Measurements from ENCODE around the gene OSBPL7.

Gene OSBPL7

GRCh38 chr17:47821424-47822391 lies at the start of gene OSBPL7:
OSBPL7 (minus strand) TSS chr17:47821794; CDS start chr17:47820278, 1,516 bp downstream.
- Mint-ChIP-seq H3K27me3 (no peaks in the 10 kb centered on the region), H3K27ac (ENCODE audit: low read depth) (peak within 1 kb of the TSS; percentile 91), H3K4me1 (peaks cover 29% of the 10 kb centered on the region), H3K9me3 (no peaks in the 10 kb centered on the region), H3K36me3 (ENCODE audit: insufficient read depth) (peaks cover 60% of the 10 kb centered on the region), H3K4me3 (peak within 1 kb of the TSS; percentile 95)
- ATAC-seq (replicated peaks; ENCODE audit: extremely low read depth, poor library complexity, severe bottlenecking), result peak; percentile 97
- DNase-seq (ENCODE audit: low spot score in 2 of 2), result peak; percentile 59 to 71

DNA sequence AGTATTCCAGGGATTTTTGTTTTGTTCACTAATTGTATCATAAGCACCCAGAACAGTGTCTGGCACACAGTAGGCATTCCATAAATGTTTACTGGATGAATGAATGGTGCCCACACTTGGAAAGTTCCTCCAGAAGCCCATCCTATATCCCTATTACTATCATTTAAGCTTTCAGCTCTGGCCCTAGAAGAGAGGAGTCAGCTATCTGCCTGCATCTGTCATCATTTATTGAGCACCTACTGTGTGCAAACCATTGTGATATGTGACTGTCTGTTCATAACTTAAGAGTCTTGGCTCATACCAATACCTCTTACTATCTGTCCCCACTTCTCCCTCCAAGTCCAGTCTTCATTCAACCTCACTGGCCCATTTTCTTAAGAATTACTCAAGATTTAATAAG lies 49.5 kb upstream of the OSBPL7 start:
- Mint-ChIP-seq H3K36me3 (ENCODE audit: insufficient read depth) (peaks cover 2% of the 10 kb centered on the region), H3K27me3 (peaks cover 94% of the 10 kb centered on the region), H3K9me3 (no peaks in the 10 kb centered on the region), H3K4me1 (no peaks in the 10 kb centered on the region), H3K27ac (ENCODE audit: low read depth) (no peak overlapping the region), H3K4me3 (no peak overlapping the region)
- ATAC-seq (replicated peaks; ENCODE audit: extremely low read depth, poor library complexity, severe bottlenecking), result no peak
- DNase-seq (ENCODE audit: low spot score in 2 of 2), result no peak

DNA sequence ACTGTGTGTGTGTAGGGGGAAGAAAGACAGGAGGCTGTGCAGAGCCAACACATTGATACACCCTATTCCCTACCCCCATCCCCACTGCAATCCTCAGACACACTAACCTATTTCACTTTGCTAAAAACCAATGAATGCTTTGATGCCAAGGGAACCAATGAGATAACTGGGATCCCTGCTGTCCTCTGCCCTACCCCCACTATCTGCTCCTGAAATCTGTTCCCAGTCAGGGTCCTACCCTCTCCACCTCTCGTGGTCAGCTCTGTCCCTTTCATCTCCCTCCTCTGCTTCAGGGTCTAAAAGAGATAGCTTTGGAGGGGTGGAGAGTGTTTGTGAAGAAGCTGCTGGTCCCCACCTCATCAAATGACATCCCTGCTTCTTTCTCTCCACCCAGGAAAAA lies 48.5 kb upstream of the OSBPL7 start:
- peaks cover 2% of the 10 kb centered on the region for H3K36me3 Mint-ChIP-seq (ENCODE audit: insufficient read depth)
- ATAC-seq (replicated peaks; ENCODE audit: extremely low read depth, poor library complexity, severe bottlenecking), result no peak
- no peak overlapping the region for H3K27ac Mint-ChIP-seq (ENCODE audit: low read depth)
- H3K9me3 Mint-ChIP-seq, result no peaks in the 10 kb centered on the region
- no peak for DNase-seq (ENCODE audit: low spot score in 2 of 2)
- H3K4me3 Mint-ChIP-seq, result no peak overlapping the region
- no peaks in the 10 kb centered on the region for H3K4me1 Mint-ChIP-seq
- peaks cover 94% of the 10 kb centered on the region for H3K27me3 Mint-ChIP-seq

- Mint-ChIP-seq H3K27ac (ENCODE audit: low read depth) (no peak overlapping the region), H3K9me3 (no peaks in the 10 kb centered on the region), H3K4me1 (no peaks in the 10 kb centered on the region), H3K4me3 (no peak overlapping the region), H3K27me3 (peaks cover 92% of the 10 kb centered on the region), H3K36me3 (ENCODE audit: insufficient read depth) (peaks cover 2% of the 10 kb centered on the region)
- no peak for ATAC-seq (replicated peaks; ENCODE audit: extremely low read depth, poor library complexity, severe bottlenecking)
- DNase-seq (ENCODE audit: low spot score in 2 of 2), result no peak
Measured at GRCh38 chr17:47869114-47869513, 47.5 kb upstream of the OSBPL7 start.

- H3K4me3 Mint-ChIP-seq, result no peak overlapping the region
- H3K27me3 Mint-ChIP-seq, result peaks cover 81% of the 10 kb centered on the region
- DNase-seq (ENCODE audit: low spot score in 2 of 2) (no peak), ATAC-seq (replicated peaks; ENCODE audit: extremely low read depth, poor library complexity, severe bottlenecking) (no peak)
- H3K27ac Mint-ChIP-seq (ENCODE audit: low read depth), result no peak overlapping the region
- peaks cover 2% of the 10 kb centered on the region for H3K36me3 Mint-ChIP-seq (ENCODE audit: insufficient read depth)
- no peaks in the 10 kb centered on the region for H3K4me1 Mint-ChIP-seq
- no peaks in the 10 kb centered on the region for H3K9me3 Mint-ChIP-seq
Measured at GRCh38 chr17:47867813-47868533, 46.4 kb upstream of the OSBPL7 start.

DNA sequence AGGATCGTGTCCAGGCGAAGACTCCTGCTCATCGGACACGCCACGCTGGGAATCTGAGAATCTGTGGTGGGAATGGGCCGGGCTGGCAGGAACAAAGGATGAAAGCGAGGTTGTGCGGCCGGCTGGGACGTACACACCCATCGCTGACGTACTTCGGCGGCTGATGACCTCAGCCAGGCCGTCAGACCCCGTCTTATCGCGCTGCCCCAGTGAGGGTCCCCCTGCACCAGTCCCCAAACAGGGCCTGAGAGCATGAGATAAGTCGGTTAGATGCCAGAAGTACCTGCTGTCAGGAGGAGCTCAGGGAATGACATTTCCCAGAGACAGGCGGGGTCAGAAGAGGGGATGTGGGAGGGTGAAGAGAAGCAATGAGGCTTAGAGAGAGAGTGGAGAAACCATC lies 45.3 kb upstream of the OSBPL7 start:
- no peak overlapping the region for H3K4me3 Mint-ChIP-seq
- peaks cover 70% of the 10 kb centered on the region for H3K27me3 Mint-ChIP-seq
- peaks cover 2% of the 10 kb centered on the region for H3K36me3 Mint-ChIP-seq (ENCODE audit: insufficient read depth)
- no peaks in the 10 kb centered on the region for H3K4me1 Mint-ChIP-seq
- H3K27ac Mint-ChIP-seq (ENCODE audit: low read depth), result no peak overlapping the region
- DNase-seq (ENCODE audit: low spot score in 2 of 2) (no peak), ATAC-seq (replicated peaks; ENCODE audit: extremely low read depth, poor library complexity, severe bottlenecking) (no peak)
- no peaks in the 10 kb centered on the region for H3K9me3 Mint-ChIP-seq

DNA sequence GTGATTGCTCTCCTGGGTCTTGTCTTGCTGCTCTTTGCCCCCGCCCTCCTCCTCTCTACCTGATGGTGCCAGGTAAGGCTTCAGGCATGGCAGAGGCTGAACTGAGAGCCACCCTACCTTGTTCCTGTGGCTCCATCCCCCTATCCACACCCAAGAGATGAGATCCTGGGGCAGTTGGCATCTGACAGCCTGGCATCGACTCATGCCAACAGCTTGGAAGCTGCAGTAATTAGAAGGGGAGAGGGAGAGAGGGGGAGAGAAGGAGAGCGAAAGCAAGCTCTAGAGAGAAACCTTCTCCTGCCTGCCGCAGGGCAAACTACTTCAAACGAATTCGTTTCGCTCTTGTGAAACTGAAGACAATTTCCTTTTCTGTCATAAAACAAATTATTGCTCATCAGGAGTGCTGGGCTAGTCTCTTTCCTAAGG lies 43.2 kb upstream of the OSBPL7 start:
- Mint-ChIP-seq H3K9me3 (no peaks in the 10 kb centered on the region), H3K27ac (ENCODE audit: low read depth) (no peak overlapping the region), H3K27me3 (peaks cover 57% of the 10 kb centered on the region), H3K4me1 (no peaks in the 10 kb centered on the region), H3K4me3 (no peak overlapping the region), H3K36me3 (ENCODE audit: insufficient read depth) (peaks cover 2% of the 10 kb centered on the region)
- ATAC-seq (replicated peaks; ENCODE audit: extremely low read depth, poor library complexity, severe bottlenecking) (no peak), DNase-seq (ENCODE audit: low spot score in 2 of 2) (no peak)

- H3K4me3 Mint-ChIP-seq, result no peak overlapping the region
- no peak for ATAC-seq (replicated peaks; ENCODE audit: extremely low read depth, poor library complexity, severe bottlenecking)
- H3K27ac Mint-ChIP-seq (ENCODE audit: low read depth), result no peak overlapping the region
- H3K4me1 Mint-ChIP-seq, result no peaks in the 10 kb centered on the region
- H3K27me3 Mint-ChIP-seq, result peaks cover 54% of the 10 kb centered on the region
- DNase-seq (ENCODE audit: low spot score in 2 of 2), result no peak
- no peaks in the 10 kb centered on the region for H3K9me3 Mint-ChIP-seq
- peaks cover 1% of the 10 kb centered on the region for H3K36me3 Mint-ChIP-seq (ENCODE audit: insufficient read depth)
Measured at GRCh38 chr17:47862621-47863440, 41.2 kb upstream of the OSBPL7 start.

DNA sequence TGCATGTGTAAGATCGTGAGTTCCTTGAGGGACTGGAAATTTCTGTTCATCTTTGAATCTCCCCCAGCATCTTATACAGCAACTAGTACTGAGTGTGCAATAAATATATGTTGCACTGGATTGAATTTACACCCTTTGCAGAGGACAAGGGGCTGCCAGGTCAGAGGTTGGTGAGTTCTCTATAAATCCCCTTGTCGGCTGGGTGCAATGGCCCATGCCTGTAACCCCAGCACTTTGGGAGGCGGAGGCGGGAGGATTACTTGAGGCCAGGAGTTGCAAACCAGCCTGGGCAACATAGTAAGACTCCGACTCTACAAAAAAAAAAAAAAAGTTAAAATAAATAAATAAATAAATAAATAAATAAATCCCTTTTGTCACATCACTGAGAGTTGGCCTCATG lies 38.8 kb upstream of the OSBPL7 start:
- Mint-ChIP-seq H3K36me3 (ENCODE audit: insufficient read depth) (no peaks in the 10 kb centered on the region), H3K4me1 (no peaks in the 10 kb centered on the region), H3K27ac (ENCODE audit: low read depth) (no peak overlapping the region), H3K9me3 (no peaks in the 10 kb centered on the region), H3K27me3 (peaks cover 56% of the 10 kb centered on the region), H3K4me3 (no peak overlapping the region)
- DNase-seq (ENCODE audit: low spot score in 2 of 2) (no peak), ATAC-seq (replicated peaks; ENCODE audit: extremely low read depth, poor library complexity, severe bottlenecking) (no peak)

DNA sequence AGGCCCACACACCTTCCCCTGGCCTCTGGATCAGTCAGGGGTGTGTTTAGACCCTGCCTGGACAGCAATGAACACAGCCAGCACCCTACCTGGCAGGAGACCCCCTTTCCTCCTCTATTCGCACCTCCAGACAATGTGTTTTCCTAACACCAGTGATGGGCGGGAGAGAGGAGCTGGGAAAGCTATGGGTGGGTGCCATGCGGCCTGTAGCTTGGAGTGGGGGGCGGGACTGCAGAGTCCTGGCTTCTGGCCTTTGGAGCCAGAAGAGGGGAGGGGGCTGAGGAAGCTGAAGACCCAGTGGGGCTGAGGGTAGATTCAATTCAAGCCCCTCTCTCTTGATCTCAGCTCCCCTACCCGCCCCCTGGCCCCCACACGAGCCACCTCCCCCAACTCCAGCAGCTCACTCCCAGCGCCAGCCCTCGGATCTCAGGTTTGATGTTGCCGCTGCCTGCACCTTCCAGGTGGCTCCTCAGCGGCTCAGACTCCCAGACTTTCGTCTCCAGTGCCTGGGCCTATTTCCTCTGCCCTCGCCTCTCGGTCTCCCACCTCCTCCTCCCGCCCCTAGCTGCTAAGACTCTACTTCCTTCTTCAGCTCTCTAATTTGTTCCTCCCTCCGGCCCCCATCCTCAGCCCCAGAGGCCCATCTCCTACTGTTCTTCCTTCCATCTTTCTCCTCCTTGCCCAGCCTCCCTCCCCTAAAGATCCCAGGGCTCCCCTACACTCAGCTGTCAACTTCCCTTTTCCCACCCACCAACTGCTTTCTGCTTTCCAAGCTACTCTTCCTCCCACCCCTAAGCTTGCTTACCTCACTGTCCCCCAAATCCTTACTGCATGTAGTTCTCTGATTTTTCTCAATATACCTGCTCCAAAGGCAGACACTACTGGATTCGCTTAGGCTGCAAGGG lies 36.2 kb upstream of the OSBPL7 start:
- DNase-seq (ENCODE audit: low spot score in 2 of 2), result no peak
- Mint-ChIP-seq H3K27ac (ENCODE audit: low read depth) (no peak overlapping the region), H3K36me3 (ENCODE audit: insufficient read depth) (no peaks in the 10 kb centered on the region), H3K4me1 (no peaks in the 10 kb centered on the region), H3K27me3 (peaks cover 71% of the 10 kb centered on the region), H3K9me3 (no peaks in the 10 kb centered on the region), H3K4me3 (no peak overlapping the region)
- ATAC-seq (replicated peaks; ENCODE audit: extremely low read depth, poor library complexity, severe bottlenecking), result no peak

GRCh38 chr17:47856830-47857229 lies 35.2 kb upstream of the OSBPL7 start:
- no peak for DNase-seq (ENCODE audit: low spot score in 2 of 2)
- Mint-ChIP-seq H3K27ac (ENCODE audit: low read depth) (no peak overlapping the region), H3K9me3 (no peaks in the 10 kb centered on the region), H3K36me3 (ENCODE audit: insufficient read depth) (peaks cover under 1% of the 10 kb centered on the region), H3K27me3 (peaks cover 80% of the 10 kb centered on the region), H3K4me1 (peaks cover 8% of the 10 kb centered on the region), H3K4me3 (no peak overlapping the region)
- no peak for ATAC-seq (replicated peaks; ENCODE audit: extremely low read depth, poor library complexity, severe bottlenecking)
